Measurements from ENCODE around the gene TTYH1. TPM values are rescaled to one million over a fixed set of nuclear protein-coding genes. Genes with fewer than 3 reads are reported as not detected.

Gene TTYH1
- total and polyA plus RNA-seq, 9 of the 15 experiments (the other 6 are each of a cell fraction or from before 2014, with no cell fraction given): 0.08 TPM; not detected in 8

DNA sequence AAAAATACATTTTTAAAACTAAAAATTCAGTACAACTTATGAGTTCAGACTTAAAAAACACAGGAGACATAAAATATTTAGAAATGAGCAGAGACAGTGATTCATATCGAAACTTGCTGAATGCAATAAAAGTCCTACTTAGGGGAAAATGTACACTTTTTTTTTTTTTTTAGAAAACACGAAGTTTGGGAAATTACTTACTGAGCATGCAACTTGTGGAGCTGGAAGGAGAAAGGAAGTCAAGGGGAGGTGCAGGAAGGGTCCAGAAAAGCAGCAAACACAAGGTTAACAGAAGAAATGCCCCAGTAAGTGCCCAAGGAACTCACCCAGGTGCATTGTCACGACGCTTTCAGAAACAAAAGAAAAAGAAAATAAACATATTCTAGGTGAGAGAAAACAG is 31.9 kb upstream of the TTYH1 start (continued):
- TF ChIP-seq, protein P1, sequence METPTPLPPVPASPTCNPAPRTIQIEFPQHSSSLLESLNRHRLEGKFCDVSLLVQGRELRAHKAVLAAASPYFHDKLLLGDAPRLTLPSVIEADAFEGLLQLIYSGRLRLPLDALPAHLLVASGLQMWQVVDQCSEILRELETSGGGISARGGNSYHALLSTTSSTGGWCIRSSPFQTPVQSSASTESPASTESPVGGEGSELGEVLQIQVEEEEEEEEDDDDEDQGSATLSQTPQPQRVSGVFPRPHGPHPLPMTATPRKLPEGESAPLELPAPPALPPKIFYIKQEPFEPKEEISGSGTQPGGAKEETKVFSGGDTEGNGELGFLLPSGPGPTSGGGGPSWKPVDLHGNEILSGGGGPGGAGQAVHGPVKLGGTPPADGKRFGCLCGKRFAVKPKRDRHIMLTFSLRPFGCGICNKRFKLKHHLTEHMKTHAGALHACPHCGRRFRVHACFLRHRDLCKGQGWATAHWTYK (CRISPR knock-in tag; IDR thresholded peaks at IDR 0.05): no peak
- no peak for TF ChIP-seq DNMT1 (IDR thresholded peaks at IDR 0.05)

DNA sequence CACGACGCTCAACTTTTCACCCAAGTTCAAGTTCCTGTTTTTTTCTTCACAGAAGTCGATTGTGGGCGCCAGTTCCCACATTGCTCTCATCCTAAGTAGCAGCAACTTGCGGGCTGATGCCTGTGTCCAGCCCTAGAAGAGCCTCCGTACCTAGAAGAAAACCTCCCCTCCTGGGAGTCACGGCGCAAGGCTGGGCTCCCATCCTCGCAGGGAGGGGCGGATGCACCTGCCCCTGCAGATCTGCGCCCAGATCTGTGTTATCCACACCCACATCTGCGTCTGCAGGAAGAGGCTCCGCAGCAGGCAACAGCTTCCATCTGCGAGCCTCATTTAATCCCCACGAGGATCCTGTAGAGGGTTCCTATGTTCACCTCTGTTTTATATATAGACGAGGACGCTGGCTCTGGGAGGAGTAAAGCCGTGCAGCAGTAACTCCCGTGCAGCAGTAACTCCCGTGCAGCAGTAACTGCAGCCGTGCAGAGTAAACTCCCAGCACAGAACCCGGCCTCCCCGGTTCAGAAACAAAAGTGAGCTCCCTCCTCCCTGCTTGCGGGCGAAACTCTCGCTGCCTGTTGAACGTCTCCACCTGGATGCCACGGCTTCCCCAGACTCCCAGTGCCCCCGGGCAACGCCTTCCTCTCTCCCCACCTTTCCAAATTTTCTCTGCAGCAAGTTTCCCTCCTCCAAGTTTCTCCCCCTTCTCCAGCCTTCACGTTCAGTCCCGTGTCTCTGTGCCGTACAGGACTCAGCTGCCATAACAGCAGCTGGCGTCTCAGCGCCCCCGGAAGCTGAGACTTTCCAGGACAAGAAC is 27.1 kb upstream of the TTYH1 start:
- no peak overlapping the region for H3K4me2 ChIP-seq (ENCODE audit: insufficient read depth, low read length)
- no peak overlapping the region for H2AFZ ChIP-seq (ENCODE audit: low read depth, low read length)
- H3K4me3 ChIP-seq: no peak overlapping the region
- no peaks in the 10 kb centered on the region; the same call in 1 of the 2 replicates for H3K9me3 ChIP-seq (replicated peaks; ENCODE audit: control insufficient read depth, insufficient read depth, low read depth, low read length)
- H3K36me3 ChIP-seq (ENCODE audit: control insufficient read depth, insufficient read depth, low read length): no peaks in the 10 kb centered on the region
- POLR2A ChIA-PET: interaction anchor here (0.6 to 0.8 kb wide), 2 partner anchors 122 to 178 kb away, joined by 3 to 4 read pairs; no protein-coding TSS in a partner anchor
- 2% methylated on average over 34 of the region's 36 CpGs for WGBS (ENCODE audit: insufficient coverage, low coverage, missing lambda C conversion rate)
- H3K4me1 ChIP-seq (replicated peaks in 1 of 2; ENCODE audit: control insufficient read depth in 2 of 2, insufficient read depth in 2 of 2, low read length in 2 of 2): no peaks in the 10 kb centered on the region
- H3K27me3 ChIP-seq (ENCODE audit: control insufficient read depth in 2 of 2, insufficient read depth in 2 of 2, low read length in 2 of 2): peaks cover 25 to 32% of the 10 kb centered on the region in 2 experiments
- no peak for ATAC-seq
- H3K79me2 ChIP-seq (ENCODE audit: control insufficient read depth, insufficient read depth, low read length): no peaks in the 10 kb centered on the region
- FAIRE-seq: no peak
- CTCF ChIA-PET (ENCODE audit: low intra/inter-chr PET ratio): no interaction called here
- in situ Hi-C loops (cut with MboI) (no loop called here), intact Hi-C loops (cut with micrococcal nuclease) (no loop called here)
- no peak overlapping the region for H3K27ac ChIP-seq (ENCODE audit: extremely low read depth, low read depth, low read length)
- H3K9me1 ChIP-seq (ENCODE audit: control insufficient read depth, insufficient read depth, low read length): no peaks in the 10 kb centered on the region
- DNase-seq (ENCODE audit: extremely low read depth in 1 of 4, low spot score in 3 of 4): no peak
- TF ChIP-seq KDM4B (IDR thresholded peaks at IDR 0.05; ENCODE audit: borderline replicate concordance in 2 of 2, low read depth in 1 of 2): peak in 1 of 2 experiments; percentile 28; a peak in 1 of 4 replicates
- no peak for TF ChIP-seq DDX20 (tag; IDR thresholded peaks at IDR 0.05; ENCODE audit: low read depth)
- no peak overlapping the region for H3K9ac ChIP-seq (ENCODE audit: insufficient read depth in 1 of 2, low read depth in 2 of 2, low read length in 2 of 2)
- no peaks in the 10 kb centered on the region for H4K20me1 ChIP-seq (replicated peaks; ENCODE audit: control insufficient read depth, insufficient read depth, low read length)
- BruUV-seq (replicated peaks): no TSS peak

All from K562 (cell line).